Cardiac fibroblast (primary cell): ENCODE data around the gene HEATR5B.

Source experiments
- DNase-seq, 2 donors: peaks; one replicate each; pipeline versions ENCODE4 v3.0.0 to v3.0.0-alpha.2; 2010; ENCODE audit warnings: low read depth in 2 of 2
- H3K4me3 ChIP-seq, 2 donors: replicated peaks in 1 of 2; 1 replicate in 1 of 2; 2 replicates in 1 of 2; pipeline ENCODE4 v1.5.1; 2011; ENCODE audit warnings: low read depth in 2 of 2, low read length in 2 of 2, mild to moderate bottlenecking in 2 of 2, moderate library complexity in 1 of 2
- CTCF ChIP-seq: IDR thresholded peaks from one replicate; pipeline ENCODE4 v1.5.1; 2011; ENCODE audit warnings: low read depth, mild to moderate bottlenecking, low read length, inconsistent platforms

HEATR5B gene

GRCh38 chr2:37110306-37111212 is 26.4 kb upstream of the HEATR5B start:
- no peak overlapping the region for H3K4me3 ChIP-seq
- TF ChIP-seq CTCF = no peak
- no peak for DNase-seq

GRCh38 chr2:37109523-37109922 is 25.4 kb upstream of the HEATR5B start:
- no peak for DNase-seq

GRCh38 chr2:37105150-37105549 is 21.0 kb upstream of the HEATR5B start:
- TF ChIP-seq CTCF = no peak
- no peak for DNase-seq
- no peak overlapping the region for H3K4me3 ChIP-seq

More at GRCh38 chr2:37109523-37109922, 25.4 kb upstream of the HEATR5B start:
- H3K4me3 ChIP-seq = no peak overlapping the region
- no peak for TF ChIP-seq CTCF

- no peak for DNase-seq
- no peak for TF ChIP-seq CTCF
- no peak overlapping the region for H3K4me3 ChIP-seq
These were observed 20.0 kb upstream of the HEATR5B start for GRCh38 chr2:37104178-37104577.

- no peak for TF ChIP-seq CTCF
- DNase-seq = no peak
- no peak overlapping the region for H3K4me3 ChIP-seq
These were observed 18.4 kb upstream of the HEATR5B start for GRCh38 chr2:37102588-37102987.

- TF ChIP-seq CTCF = no peak
These were observed 15.9 kb upstream of the HEATR5B start for GRCh38 chr2:37100054-37100453.

More at GRCh38 chr2:37100054-37100453, 15.9 kb upstream of the HEATR5B start:
- no peak overlapping the region for H3K4me3 ChIP-seq
- no peak for DNase-seq
